IMR-90 (cell line): ENCODE results near the gene AGO3.

Experiments used
- CTCF ChIP-seq: conservative IDR thresholded peaks from 2 replicates; pipeline ENCODE4 v1.5.1; 2012; ENCODE audit warnings: mild to moderate bottlenecking, low read depth, low read length, improper control_type of control experiment
- MAFK ChIP-seq: IDR thresholded peaks from 2 replicates; pipeline ENCODE4 v1.6.1; 2012; ENCODE audit warnings: low read depth, low read length, improper control_type of control experiment
- POLR2A ChIP-seq: IDR thresholded peaks from 2 replicates; pipeline ENCODE4 v1.6.1; 2012; ENCODE audit warnings: mild to moderate bottlenecking, low read depth, low read length
- RCOR1 ChIP-seq: IDR thresholded peaks from 2 replicates; pipeline ENCODE4 v1.6.1; 2012; ENCODE audit warnings: mild to moderate bottlenecking, low read length, improper control_type of control experiment; ENCODE audit not compliant: insufficient replicate concordance
- RFX5 ChIP-seq: IDR thresholded peaks from 2 replicates; pipeline ENCODE4 v1.8.0; 2012; ENCODE audit warnings: low read depth, mild to moderate bottlenecking, low read length, moderate library complexity
- USF2 ChIP-seq: fragments of 150-350 bp; IDR thresholded peaks from 2 replicates; pipeline ENCODE4 v1.6.1; 2017; ENCODE audit warnings: mild to moderate bottlenecking, antibody characterized with exemption, low read length, low read depth

- TF ChIP-seq POLR2A, result no peak
- no peak for TF ChIP-seq CTCF
- no peak for TF ChIP-seq RCOR1
- no peak for TF ChIP-seq USF2
- no peak for TF ChIP-seq MAFK
- TF ChIP-seq RFX5, result no peak
These were observed 155.8 kb downstream of the AGO3 start for GRCh38 chr1:36086529-36087232.
